GM23338 (cell line): Measurements from ENCODE around the gene CACHD1. TPM values are rescaled to one million over a fixed set of nuclear protein-coding genes. Genes with fewer than 3 reads are reported as not detected.
A peak's percentile ranks its signal among the peaks of the same experiment; 100 is the strongest.

Source experiments
- ATAC-seq: fragments of 200-7000 bp; cut with Tn5 transposase; 3 replicates; pipeline ENCODE4 v1.9.1; 2020
- DNase-seq: peaks from one replicate; pipeline ENCODE4 v3.0.0-alpha.2; 2015; ENCODE audit warnings: low spot score
- H2AFZ ChIP-seq: fragments of 200-600 bp; sonication (generic); 2 replicates; pipeline ENCODE4 v1.8.0; 2016; ENCODE audit warnings: antibody characterized with exemption, mild to moderate bottlenecking, moderate library complexity
- H3F3A ChIP-seq: fragments of 200-600 bp; sonication (generic); replicated peaks from 2 replicates; pipeline ENCODE4 v1.8.0; 2017; ENCODE audit warnings: antibody characterized with exemption, mixed run types, low read depth
- H3K27ac ChIP-seq: fragments of 200-600 bp; sonication (generic); 2 replicates; pipeline ENCODE4 v1.6.1; 2016; ENCODE audit warnings: low read depth
- H3K27me3 ChIP-seq: fragments of 200-600 bp; sonication (generic); 2 replicates; pipeline ENCODE4 v1.8.0; 2016; ENCODE audit warnings: mild to moderate bottlenecking, mixed run types, moderate library complexity; ENCODE audit not compliant: insufficient read depth
- H3K36me3 ChIP-seq: fragments of 200-600 bp; sonication (generic); 2 replicates; pipeline ENCODE4 v1.8.0; 2016; ENCODE audit warnings: mild to moderate bottlenecking; ENCODE audit not compliant: insufficient read depth
- H3K4me1 ChIP-seq: fragments of 200-600 bp; sonication (generic); 2 replicates; pipeline ENCODE4 v1.8.0; 2016; ENCODE audit warnings: mild to moderate bottlenecking, moderate library complexity; ENCODE audit not compliant: insufficient read depth
- H3K4me2 ChIP-seq: fragments of 200-600 bp; sonication (generic); 2 replicates; pipeline ENCODE4 v1.7.1; 2017; ENCODE audit warnings: mixed run types
- H3K4me3 ChIP-seq: fragments of 200-600 bp; sonication (generic); 2 replicates; pipeline ENCODE4 v1.6.1; 2016; ENCODE audit warnings: mixed run types
- H3K79me2 ChIP-seq: fragments of 200-600 bp; sonication (generic); replicated peaks from 2 replicates; pipeline ENCODE4 v1.8.0; 2017; ENCODE audit warnings: mild to moderate bottlenecking; ENCODE audit not compliant: insufficient read depth
- H3K9me2 ChIP-seq: fragments of 200-600 bp; sonication (generic); 2 replicates; pipeline ENCODE4 v1.8.0; 2017; ENCODE audit not compliant: insufficient read depth
- H4K20me1 ChIP-seq: fragments of 200-600 bp; sonication (generic); replicated peaks from 2 replicates; pipeline ENCODE4 v1.8.0; 2017; ENCODE audit warnings: mild to moderate bottlenecking; ENCODE audit not compliant: insufficient read depth
- H3K27ac Mint-ChIP-seq: 2 replicates; pipeline ENCODE4 v1.8.0; 2020; ENCODE audit warnings: inconsistent platforms, mild to moderate bottlenecking, moderate library complexity, mixed read lengths
- H3K27me3 Mint-ChIP-seq: 3 replicates; pipeline ENCODE4 v1.8.0; 2022; ENCODE audit warnings: low read depth, mild to moderate bottlenecking, moderate library complexity, mixed read lengths, inconsistent platforms; ENCODE audit not compliant: insufficient read depth, poor library complexity
- H3K36me3 Mint-ChIP-seq: 3 replicates; pipeline ENCODE4 v1.8.0; 2021; ENCODE audit warnings: low read depth, mild to moderate bottlenecking, inconsistent platforms, moderate library complexity, mixed read lengths
- H3K4me1 Mint-ChIP-seq: 3 replicates; pipeline ENCODE4 v1.8.0; 2020; ENCODE audit warnings: mild to moderate bottlenecking, inconsistent platforms, mixed read lengths
- H3K4me3 Mint-ChIP-seq: 3 replicates; pipeline ENCODE4 v1.8.0; 2021; ENCODE audit warnings: moderate library complexity, mild to moderate bottlenecking, inconsistent platforms, mixed read lengths
- H3K9me3 Mint-ChIP-seq: 3 replicates; pipeline ENCODE4 v1.8.0; 2020; ENCODE audit warnings: moderate library complexity, mild to moderate bottlenecking, inconsistent platforms, mixed read lengths
- CREB1 ChIP-seq: fragments of 250-450 bp; sonication (Bioruptor Pico); IDR thresholded peaks from 2 replicates; pipeline ENCODE4 v1.5.0; 2020; ENCODE audit warnings: low read depth, mild to moderate bottlenecking, moderate library complexity
- EZH2 ChIP-seq: fragments of 200-600 bp; sonication (generic); IDR thresholded peaks from one replicate; pipeline ENCODE4 v1.8.0; 2017; ENCODE audit warnings: antibody characterized with exemption, mild to moderate bottlenecking, low read depth; ENCODE audit not compliant: unreplicated experiment
- EZH2phosphoT487 ChIP-seq: fragments of 200-600 bp; sonication (generic); IDR thresholded peaks from one replicate; pipeline ENCODE4 v1.8.1; 2018; ENCODE audit warnings: antibody characterized with exemption; ENCODE audit not compliant: unreplicated experiment
- JUNB ChIP-seq: IDR thresholded peaks from one replicate; pipeline ENCODE4 v1.6.1; 2016; ENCODE audit warnings: antibody characterized with exemption; ENCODE audit not compliant: unreplicated experiment
- POLR2AphosphoS5 ChIP-seq: IDR thresholded peaks from 2 replicates; pipeline ENCODE4 v1.6.1; 2016; ENCODE audit warnings: antibody characterized with exemption, low read depth
- STAT1 ChIP-seq: IDR thresholded peaks from one replicate; pipeline ENCODE4 v1.6.1; 2016; ENCODE audit warnings: antibody characterized with exemption; ENCODE audit not compliant: unreplicated experiment
- ZNF114 ChIP-seq: fragments of 250-450 bp; sonication (Bioruptor Pico); IDR thresholded peaks from 2 replicates; pipeline ENCODE4 v1.5.0; 2020; ENCODE audit warnings: mild to moderate bottlenecking, moderate library complexity
- ZNF331 ChIP-seq: fragments of 250-450 bp; sonication (Bioruptor Pico); IDR thresholded peaks from 2 replicates; pipeline ENCODE4 v1.5.0; 2020; ENCODE audit warnings: low read depth, mild to moderate bottlenecking, moderate library complexity
- long read RNA-seq: library from polyadenylated mRNA; unstranded; transcript quantifications from one replicate; pipeline ENCODE4 v2.0.0, GENCODE V29; 2020; ENCODE audit not compliant: unreplicated experiment
- polyA plus RNA-seq: library from polyadenylated mRNA; unstranded; fragments of >200 nt; fragmentation: Nextera tagmentation; extraction: Ambion mirVana; gene quantifications from 2 replicates; pipeline ENCODE4 v1.2.1, GENCODE V29; 2016
- total RNA-seq: library from RNA; depleted of rRNA; stranded (reverse); fragments of >200 nt; shearing (Covaris generic); gene quantifications from 2 replicates; pipeline ENCODE4 v1.2.3, GENCODE V29; 2014; rRNA removed
- TF ChIP-seq, protein P1 (sequence below), 2 experiments: fragments of 200-600 bp in 1 of 2; sonication (generic) in 1 of 2; conservative IDR thresholded peaks; 2 replicates each; pipeline versions ENCODE4 v1.5.1 to v1.6.1; 2016 to 2017; ENCODE audit warnings: antibody characterized with exemption in 2 of 2, low read depth in 2 of 2, mild to moderate bottlenecking in 2 of 2, moderate library complexity in 1 of 2
- TF ChIP-seq, protein P2 (sequence below): fragments of 250-450 bp; sonication (Bioruptor Pico); IDR thresholded peaks from 2 replicates; pipeline ENCODE4 v1.5.0; 2020; ENCODE audit warnings: mild to moderate bottlenecking, moderate library complexity

The CACHD1 gene
- total RNA-seq = 40.7 and 43.7 TPM in 2 replicates
- 10.9 and 12.6 TPM in 2 replicates for polyA plus RNA-seq
- long read RNA-seq, partial matches to known transcripts = 2 of 4 reads
- long read RNA-seq, other reads (novel, unspliced or antisense) = 2 of 4 reads

DNA sequence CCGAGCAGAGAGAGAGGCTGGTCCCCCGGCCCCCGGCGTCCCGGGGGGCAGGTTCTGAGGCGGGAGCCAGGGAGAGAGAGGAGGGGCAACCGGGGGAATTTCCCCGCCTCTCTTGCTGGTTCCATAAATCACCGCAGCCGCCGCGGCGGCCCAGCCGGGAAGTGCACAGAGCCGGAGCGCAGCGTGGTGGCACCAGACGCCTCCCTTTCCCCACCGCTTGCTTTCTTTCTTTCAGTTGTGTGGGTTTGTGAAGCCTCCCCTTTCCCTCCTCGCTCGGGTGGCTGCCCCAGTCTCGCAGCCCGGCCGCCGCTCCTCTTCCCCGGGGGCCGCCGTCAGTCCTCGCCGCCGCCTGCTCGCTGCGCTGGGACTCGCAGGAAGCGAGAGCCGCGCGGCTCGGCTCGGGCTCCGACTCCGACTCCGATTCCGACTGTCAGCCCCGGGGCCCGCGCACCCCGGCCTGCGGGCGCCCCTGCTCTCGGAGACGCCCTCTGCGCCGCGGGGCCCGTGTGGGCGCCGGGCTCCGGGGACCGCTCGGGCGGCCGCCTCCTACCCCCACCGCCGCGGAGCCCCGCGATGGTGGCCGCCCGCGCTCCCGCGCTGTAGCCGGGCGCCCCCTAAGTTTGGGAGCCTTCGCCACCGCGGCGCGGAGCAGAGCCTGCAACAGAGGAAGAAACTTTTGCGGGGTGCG lies at the start of gene CACHD1:
TSS of gene CACHD1 (plus strand) at position 153 of the 688 bp plus-strand sequence. CDS start 616 bp downstream, outside the sequence.
- H3F3A ChIP-seq = no peaks in the 10 kb centered on the region
- TF ChIP-seq JUNB (no peak), EZH2phosphoT487 (no peak), POLR2AphosphoS5 (peak; percentile 84)
- TF ChIP-seq, protein P1, sequence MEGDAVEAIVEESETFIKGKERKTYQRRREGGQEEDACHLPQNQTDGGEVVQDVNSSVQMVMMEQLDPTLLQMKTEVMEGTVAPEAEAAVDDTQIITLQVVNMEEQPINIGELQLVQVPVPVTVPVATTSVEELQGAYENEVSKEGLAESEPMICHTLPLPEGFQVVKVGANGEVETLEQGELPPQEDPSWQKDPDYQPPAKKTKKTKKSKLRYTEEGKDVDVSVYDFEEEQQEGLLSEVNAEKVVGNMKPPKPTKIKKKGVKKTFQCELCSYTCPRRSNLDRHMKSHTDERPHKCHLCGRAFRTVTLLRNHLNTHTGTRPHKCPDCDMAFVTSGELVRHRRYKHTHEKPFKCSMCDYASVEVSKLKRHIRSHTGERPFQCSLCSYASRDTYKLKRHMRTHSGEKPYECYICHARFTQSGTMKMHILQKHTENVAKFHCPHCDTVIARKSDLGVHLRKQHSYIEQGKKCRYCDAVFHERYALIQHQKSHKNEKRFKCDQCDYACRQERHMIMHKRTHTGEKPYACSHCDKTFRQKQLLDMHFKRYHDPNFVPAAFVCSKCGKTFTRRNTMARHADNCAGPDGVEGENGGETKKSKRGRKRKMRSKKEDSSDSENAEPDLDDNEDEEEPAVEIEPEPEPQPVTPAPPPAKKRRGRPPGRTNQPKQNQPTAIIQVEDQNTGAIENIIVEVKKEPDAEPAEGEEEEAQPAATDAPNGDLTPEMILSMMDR (conservative IDR thresholded peaks at IDR 0.05; ENCODE audit: low read depth in 2 of 2) = peak in 1 of 2 experiments; percentile 39; a peak in 2 of 4 replicates
- peak within 1 kb of the TSS; percentile 84 for H3K4me2 ChIP-seq
- peak within 1 kb of the TSS; percentile 43; the same call in 1 of the 2 replicates for H3K27ac Mint-ChIP-seq
- H3K9me2 ChIP-seq = no peaks in the 10 kb centered on the region
- no peaks in the 10 kb centered on the region for H3K9me3 Mint-ChIP-seq
- 0 out of 2 replicates have a peak, but pooled peaks cover 3% of the 10 kb centered on the region for H4K20me1 ChIP-seq
- peaks cover 26% of the 10 kb centered on the region for H3K27me3 Mint-ChIP-seq
- peaks cover 32% of the 10 kb centered on the region for H3K79me2 ChIP-seq
- peaks cover 15% of the 10 kb centered on the region for H3K36me3 Mint-ChIP-seq
- peak within 1 kb of the TSS; percentile 88 for H3K4me3 Mint-ChIP-seq
- H3K27me3 ChIP-seq = peaks cover 32% of the 10 kb centered on the region
- DNase-seq = peak; percentile 87
- peak; percentile 57 for ATAC-seq
- no peak within 1 kb of the TSS for H3K27ac ChIP-seq
- H3K4me3 ChIP-seq = peak within 1 kb of the TSS; percentile 63
- no peaks in the 10 kb centered on the region for H3K36me3 ChIP-seq
- H2AFZ ChIP-seq = peak within 1 kb of the TSS; percentile 94; the same call in 1 of the 2 replicates
- peaks cover 23% of the 10 kb centered on the region for H3K4me1 ChIP-seq
- peaks cover 37% of the 10 kb centered on the region for H3K4me1 Mint-ChIP-seq

DNA sequence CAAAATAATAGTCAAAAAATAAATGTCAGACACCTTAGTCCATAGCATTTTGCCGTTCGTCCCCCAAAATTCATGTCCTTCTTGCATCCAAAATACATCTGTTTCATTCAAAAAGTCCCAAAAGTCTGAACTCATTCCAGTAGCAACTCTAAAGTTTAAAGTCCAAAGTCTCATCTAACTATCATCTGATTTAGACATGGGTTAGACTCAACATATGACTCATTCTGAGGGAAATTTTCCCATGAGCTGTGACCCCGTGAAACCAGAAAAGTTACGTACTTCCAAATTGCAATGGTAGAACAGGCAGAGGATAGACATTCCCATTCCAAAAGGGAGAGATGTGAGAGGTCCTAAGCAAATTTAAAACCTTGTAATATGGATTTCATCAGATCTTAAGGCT lies 48.6 kb upstream of the CACHD1 start:
- Mint-ChIP-seq H3K27ac (no peak overlapping the region), H3K4me1 (no peaks in the 10 kb centered on the region; the same call in 2 of the 3 replicates), H3K27me3 (no peaks in the 10 kb centered on the region), H3K36me3 (no peaks in the 10 kb centered on the region), H3K9me3 (no peaks in the 10 kb centered on the region; the same call in 1 of the 3 replicates), H3K4me3 (no peak overlapping the region)
- H3K36me3 ChIP-seq = no peaks in the 10 kb centered on the region
- H3K9me2 ChIP-seq = no peaks in the 10 kb centered on the region
- H2AFZ ChIP-seq = no peak overlapping the region
- H3K27me3 ChIP-seq = no peaks in the 10 kb centered on the region
- H3K4me3 ChIP-seq = no peak overlapping the region
- DNase-seq = no peak
- H3F3A ChIP-seq = no peaks in the 10 kb centered on the region
- H3K79me2 ChIP-seq = no peaks in the 10 kb centered on the region
- H3K27ac ChIP-seq = no peak overlapping the region
- peaks cover 7% of the 10 kb centered on the region; the same call in 1 of the 2 replicates for H3K4me1 ChIP-seq
- H4K20me1 ChIP-seq = no peaks in the 10 kb centered on the region
- ATAC-seq = no peak
- no peak for TF ChIP-seq STAT1
- TF ChIP-seq, protein P1 (conservative IDR thresholded peaks at IDR 0.05; ENCODE audit: low read depth in 2 of 2) = no peak
- no peak for TF ChIP-seq EZH2phosphoT487
- no peak for TF ChIP-seq ZNF331 (CRISPR knock-in tag)
- TF ChIP-seq EZH2 = no peak
- TF ChIP-seq, protein P2, sequence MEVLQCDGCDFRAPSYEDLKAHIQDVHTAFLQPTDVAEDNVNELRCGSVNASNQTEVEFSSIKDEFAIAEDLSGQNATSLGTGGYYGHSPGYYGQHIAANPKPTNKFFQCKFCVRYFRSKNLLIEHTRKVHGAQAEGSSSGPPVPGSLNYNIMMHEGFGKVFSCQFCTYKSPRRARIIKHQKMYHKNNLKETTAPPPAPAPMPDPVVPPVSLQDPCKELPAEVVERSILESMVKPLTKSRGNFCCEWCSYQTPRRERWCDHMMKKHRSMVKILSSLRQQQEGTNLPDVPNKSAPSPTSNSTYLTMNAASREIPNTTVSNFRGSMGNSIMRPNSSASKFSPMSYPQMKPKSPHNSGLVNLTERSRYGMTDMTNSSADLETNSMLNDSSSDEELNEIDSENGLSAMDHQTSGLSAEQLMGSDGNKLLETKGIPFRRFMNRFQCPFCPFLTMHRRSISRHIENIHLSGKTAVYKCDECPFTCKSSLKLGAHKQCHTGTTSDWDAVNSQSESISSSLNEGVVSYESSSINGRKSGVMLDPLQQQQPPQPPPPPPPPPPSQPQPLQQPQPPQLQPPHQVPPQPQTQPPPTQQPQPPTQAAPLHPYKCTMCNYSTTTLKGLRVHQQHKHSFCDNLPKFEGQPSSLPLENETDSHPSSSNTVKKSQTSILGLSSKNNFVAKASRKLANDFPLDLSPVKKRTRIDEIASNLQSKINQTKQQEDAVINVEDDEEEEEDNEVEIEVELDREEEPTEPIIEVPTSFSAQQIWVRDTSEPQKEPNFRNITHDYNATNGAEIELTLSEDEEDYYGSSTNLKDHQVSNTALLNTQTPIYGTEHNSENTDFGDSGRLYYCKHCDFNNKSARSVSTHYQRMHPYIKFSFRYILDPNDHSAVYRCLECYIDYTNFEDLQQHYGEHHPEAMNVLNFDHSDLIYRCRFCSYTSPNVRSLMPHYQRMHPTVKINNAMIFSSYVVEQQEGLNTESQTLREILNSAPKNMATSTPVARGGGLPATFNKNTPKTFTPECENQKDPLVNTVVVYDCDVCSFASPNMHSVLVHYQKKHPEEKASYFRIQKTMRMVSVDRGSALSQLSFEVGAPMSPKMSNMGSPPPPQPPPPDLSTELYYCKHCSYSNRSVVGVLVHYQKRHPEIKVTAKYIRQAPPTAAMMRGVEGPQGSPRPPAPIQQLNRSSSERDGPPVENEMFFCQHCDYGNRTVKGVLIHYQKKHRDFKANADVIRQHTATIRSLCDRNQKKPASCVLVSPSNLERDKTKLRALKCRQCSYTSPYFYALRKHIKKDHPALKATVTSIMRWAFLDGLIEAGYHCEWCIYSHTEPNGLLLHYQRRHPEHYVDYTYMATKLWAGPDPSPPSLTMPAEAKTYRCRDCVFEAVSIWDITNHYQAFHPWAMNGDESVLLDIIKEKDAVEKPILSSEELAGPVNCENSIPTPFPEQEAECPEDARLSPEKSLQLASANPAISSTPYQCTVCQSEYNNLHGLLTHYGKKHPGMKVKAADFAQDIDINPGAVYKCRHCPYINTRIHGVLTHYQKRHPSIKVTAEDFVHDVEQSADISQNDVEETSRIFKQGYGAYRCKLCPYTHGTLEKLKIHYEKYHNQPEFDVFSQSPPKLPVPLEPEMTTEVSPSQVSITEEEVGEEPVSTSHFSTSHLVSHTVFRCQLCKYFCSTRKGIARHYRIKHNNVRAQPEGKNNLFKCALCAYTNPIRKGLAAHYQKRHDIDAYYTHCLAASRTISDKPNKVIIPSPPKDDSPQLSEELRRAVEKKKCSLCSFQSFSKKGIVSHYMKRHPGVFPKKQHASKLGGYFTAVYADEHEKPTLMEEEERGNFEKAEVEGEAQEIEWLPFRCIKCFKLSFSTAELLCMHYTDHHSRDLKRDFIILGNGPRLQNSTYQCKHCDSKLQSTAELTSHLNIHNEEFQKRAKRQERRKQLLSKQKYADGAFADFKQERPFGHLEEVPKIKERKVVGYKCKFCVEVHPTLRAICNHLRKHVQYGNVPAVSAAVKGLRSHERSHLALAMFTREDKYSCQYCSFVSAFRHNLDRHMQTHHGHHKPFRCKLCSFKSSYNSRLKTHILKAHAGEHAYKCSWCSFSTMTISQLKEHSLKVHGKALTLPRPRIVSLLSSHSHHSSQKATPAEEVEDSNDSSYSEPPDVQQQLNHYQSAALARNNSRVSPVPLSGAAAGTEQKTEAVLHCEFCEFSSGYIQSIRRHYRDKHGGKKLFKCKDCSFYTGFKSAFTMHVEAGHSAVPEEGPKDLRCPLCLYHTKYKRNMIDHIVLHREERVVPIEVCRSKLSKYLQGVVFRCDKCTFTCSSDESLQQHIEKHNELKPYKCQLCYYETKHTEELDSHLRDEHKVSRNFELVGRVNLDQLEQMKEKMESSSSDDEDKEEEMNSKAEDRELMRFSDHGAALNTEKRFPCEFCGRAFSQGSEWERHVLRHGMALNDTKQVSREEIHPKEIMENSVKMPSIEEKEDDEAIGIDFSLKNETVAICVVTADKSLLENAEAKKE = no peak
- TF ChIP-seq CREB1 (CRISPR knock-in tag) = no peak
- TF ChIP-seq ZNF114 (CRISPR knock-in tag) = no peak
- H3K4me2 ChIP-seq = no peak overlapping the region
